ELF-1 (cell line): ENCODE measurements around the gene RANGAP1.

Experiments used
- DNase-seq: peaks from one replicate; pipeline ENCODE4 v3.0.0-alpha.2; 2016; ENCODE audit warnings: low read depth, low spot score

Gene RANGAP1, protein sequence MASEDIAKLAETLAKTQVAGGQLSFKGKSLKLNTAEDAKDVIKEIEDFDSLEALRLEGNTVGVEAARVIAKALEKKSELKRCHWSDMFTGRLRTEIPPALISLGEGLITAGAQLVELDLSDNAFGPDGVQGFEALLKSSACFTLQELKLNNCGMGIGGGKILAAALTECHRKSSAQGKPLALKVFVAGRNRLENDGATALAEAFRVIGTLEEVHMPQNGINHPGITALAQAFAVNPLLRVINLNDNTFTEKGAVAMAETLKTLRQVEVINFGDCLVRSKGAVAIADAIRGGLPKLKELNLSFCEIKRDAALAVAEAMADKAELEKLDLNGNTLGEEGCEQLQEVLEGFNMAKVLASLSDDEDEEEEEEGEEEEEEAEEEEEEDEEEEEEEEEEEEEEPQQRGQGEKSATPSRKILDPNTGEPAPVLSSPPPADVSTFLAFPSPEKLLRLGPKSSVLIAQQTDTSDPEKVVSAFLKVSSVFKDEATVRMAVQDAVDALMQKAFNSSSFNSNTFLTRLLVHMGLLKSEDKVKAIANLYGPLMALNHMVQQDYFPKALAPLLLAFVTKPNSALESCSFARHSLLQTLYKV

DNA sequence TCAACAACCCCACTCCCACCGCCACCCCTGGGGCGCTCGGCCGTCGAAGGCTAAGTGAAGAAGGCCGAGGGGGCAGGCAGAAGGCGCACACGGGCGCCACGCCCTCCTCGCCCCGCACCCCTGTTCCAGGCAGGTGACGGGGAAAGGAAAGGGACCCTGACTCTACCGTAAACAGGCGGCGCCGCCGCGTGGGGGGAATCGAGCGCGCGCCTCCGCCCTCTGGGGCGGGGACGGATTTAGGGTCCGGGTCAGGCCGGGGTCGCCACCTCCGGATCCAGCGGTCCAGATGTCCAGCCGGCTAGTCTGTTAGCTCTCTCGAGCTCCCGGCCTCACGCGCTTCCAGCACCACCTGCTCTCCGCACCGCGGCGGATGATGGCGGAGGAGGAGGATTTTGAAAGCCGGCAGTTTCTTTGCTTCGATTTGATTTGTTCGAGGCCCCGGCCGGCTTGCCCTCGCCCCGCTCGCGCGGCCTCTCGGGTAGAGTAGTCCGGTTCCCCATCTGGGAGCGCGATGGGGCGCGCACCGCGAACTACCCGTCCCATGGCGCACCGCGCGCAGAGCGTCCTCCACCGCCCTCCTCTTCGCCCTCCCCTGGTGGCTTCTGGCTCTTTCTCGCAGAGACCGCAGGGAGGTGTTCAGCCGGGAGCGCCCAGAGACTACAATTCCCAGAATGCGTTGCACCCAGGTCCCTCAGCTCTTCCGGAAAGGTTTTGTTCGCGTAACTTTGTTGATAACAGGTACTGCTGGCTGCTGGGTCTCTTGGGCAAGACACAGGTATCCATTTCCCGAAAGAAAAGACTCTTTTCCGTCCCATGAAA lies at the start of gene RANGAP1:
Gene RANGAP1, minus strand, starts transcription at position 368 of the 819 bp plus-strand sequence. CDS start 5,143 bp downstream, outside the sequence.
- peak; percentile 99 for DNase-seq

DNA sequence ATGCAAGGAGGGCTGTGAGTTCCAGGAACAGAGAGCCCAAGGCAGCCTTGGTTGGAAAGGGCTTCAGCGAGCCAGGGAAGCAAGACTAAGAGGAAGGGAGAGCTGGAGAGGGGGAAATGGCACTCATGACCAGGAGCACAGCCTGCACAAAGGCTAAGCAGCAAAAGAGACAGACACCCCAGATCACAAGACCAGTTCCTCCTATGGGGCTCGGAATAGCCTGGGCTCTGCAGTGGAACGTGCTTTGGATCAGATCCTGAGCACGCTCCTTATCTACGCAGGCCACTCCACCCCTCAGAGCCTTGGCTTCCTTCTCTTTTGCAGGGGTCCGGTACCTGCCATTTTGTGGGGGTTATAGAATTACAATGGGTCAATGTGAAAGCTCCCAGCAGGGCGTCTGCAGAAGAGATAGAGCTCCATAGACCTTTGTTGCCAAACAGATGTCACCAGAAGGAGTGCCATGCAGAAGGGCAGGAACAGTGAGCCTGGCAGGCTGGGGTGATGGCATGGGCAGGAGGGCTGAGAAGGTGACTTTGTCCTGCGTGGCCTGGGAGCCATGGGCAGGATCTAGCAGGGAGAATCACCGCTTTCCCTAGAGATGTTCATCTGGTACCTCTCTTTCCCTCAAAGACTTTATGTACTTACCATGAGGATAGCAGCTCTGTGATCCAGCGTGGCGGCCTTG lies 49.1 kb upstream of the RANGAP1 start:
- no peak for DNase-seq

DNA sequence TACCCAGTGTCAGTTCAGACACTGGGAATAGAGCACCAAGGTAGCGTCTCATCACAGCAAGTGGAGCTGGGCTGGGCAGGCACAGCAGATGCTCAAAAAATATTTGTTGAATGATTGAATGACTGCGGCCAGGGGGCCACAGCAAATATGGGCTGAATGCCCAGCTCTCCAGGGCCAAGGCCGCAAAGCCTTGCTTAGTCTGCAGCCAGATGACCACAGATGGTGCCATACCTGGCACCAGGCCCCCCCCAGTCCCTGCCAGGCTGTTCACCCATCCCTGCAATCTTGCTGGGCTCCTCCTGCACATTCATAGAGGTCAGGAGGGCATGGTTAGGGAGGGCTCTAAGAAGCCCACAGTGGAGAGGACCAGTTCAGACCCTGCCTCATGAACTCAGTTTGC lies 48.2 kb upstream of the RANGAP1 start:
- DNase-seq, result no peak

DNA sequence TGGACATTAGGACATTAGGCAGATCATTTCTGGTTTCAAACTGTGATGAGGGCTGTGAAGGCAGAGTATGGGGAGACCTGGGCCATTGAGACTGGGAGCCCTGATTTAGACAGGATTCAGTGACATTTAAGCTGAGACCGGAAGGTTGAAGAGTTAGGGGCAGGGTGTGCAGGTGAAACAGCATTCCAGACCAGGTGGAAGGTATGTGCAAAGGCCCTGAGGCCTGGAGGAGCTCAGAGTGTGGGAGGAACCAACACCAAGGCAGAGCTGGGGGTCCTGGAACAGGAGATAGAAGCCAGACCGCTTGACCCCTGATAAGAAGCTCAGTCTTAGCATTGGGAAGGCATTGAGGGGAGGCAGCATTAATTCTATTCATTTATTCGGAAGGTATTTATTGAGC lies 47.8 kb upstream of the RANGAP1 start:
- DNase-seq, result peak; percentile 19

DNA sequence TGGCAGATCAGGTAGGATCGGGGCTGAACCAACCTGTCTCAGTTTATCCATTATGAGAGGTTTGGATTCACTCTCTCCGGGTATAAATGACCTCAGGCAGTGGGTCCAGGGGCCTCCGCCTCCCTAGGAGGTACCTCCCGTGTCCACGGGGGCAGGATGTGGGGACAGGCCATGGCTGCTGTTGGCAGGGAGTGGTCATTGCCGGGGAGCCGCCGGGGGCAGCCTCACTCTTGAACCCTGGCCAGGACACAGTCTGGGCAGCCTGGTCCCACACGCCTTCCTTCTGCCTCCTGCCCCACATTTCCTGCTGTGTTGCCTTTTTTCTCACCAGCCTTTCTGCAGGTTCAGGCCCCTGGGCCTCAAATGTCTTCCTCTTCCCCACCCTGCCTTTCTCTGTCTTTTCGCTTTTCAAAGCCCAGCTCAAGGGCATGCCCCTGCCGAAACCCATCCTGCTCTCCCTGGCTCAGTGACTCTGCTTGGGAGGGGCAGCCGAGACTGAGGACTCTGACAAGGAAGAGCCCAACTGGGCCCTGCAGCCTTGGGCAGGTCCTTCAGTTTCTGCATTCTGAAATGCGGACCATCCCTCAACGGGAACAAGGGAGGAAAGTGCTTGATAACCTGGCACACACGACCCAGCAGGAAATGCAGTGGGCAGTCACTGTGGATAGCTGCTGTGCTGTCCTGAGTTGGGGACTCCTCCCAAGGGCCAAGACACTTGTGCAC lies 46.4 kb upstream of the RANGAP1 start:
- no peak for DNase-seq

DNA sequence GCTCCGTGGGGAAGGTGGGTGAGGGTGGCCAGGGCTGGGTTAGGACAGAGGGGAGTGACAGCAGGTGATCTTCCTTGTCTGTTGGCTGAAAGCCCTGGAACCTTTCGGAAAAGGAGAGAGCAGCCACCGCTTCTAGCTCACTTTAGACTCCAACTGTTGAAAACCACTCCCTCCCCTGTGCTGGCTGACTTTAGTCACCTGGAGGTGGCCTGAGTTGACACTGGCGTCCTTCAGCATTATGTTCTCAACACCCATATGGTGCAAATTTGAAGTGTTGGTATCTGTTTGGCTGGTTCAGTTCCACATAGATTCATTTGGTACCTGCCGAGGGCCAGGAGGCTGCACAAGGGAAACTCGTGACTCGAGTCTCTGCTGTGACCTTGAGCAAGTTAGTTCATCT lies 44.2 kb upstream of the RANGAP1 start:
- DNase-seq, result no peak

DNA sequence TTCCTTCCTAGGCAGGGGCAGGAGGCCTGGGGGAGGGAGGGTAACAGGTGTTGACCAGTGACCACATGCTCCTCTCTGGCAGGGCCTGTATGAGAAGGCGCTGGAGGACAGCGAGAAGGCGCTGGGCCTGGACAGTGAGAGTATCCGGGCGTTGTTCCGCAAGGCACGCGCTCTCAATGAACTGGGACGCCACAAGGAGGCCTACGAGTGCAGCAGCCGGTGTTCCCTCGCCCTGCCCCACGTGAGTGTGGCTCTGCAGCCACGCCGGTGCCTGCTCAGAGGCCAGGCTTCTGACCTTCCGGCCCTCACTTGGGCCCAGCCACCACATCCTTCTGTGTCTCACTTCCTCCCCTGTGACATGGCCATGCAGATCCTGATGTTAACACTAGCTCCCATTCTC lies 41.1 kb upstream of the RANGAP1 start:
- no peak for DNase-seq

DNA sequence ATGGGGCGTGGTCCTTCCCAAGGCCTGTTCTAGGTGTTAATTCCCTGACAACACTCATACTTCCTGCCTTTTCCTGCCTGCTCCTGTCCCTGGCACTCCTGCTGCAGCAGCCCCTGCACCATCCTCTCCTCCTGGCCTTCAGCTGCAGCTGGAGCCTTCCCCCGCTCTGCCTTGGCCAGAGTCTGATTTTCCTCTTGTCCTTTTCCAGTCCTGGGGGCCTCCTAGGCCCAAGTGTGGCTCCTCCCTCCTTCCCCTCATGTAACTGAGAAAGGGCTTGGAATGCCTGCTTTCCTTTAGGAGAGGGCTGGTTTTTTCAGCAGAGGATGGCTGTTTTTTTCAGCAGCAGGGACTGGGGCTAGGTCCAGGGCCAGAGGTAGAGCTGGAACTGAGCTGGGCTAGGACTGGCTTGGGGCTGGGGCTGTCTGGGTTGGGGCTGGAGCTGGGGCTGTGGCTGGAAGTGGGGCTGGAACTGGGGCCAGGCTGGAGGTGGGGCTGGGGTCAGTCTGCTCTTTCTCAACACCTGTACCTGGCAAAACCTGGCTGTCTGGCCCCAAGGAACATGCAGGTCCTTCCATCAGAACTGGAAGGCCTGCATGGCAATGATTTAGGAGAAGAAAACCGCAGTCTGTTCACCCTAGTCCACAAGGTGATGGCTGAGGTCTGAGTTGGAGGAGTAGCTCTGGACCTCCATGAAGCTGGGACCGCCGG lies 39.0 kb upstream of the RANGAP1 start:
- DNase-seq, result no peak

DNA sequence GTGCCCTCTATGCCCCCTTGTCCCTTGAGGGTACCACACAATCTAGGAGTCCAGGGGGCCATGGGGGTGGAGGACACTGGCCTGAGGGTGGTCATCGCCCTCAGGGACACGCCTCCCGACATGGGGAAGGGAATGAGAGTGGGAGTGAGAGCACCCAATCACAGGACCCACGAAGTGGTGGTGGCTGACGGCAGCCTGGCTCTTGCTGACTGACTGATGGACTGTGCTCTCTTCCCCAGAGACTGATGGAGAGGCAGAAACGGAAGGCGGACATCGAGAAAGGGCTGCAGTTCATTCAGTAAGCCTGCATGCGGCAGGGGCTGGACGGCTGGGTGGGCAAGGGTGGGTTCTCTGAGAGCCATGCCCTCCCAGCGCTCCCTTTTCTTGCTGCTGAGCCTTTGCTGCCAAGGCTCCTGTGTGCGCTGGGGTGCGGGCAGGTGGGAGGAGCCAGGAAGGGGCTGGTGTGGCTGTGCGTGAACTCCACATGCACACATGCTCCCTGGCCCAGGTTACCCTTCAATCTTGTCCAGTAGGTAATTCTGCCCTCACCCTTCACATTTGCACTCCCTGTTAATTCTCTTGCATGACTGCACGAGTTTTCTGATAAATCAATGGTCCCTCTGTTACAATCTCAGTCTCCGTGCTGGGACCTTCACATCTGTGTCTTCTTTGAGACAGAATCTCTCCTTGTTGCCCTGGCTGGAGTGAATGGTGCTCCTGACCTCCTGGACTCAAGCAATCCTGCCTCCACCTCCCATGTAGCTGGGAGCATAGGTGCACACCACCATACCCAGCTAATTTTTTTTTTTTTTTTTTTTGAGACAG lies 34.6 kb upstream of the RANGAP1 start:
- no peak for DNase-seq

DNA sequence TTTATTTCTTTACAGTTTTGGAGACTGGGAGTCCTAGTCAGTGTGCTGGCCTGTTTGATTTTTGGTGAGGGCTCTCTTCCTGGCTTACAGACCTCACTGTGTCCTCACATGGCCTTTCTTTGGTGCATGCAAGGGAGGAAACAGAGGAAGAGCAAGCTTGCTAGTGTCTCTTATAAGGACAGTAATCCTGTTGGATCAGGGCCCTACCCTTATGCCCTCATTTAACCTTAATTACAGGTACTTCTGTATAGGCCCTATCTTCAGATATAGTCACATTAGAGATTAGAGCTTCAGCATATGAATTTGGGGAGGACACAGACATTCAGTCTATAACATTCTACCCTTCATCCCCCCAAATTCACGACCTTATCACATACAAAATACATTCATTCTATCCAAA lies 29.6 kb upstream of the RANGAP1 start:
- DNase-seq, result no peak

DNA sequence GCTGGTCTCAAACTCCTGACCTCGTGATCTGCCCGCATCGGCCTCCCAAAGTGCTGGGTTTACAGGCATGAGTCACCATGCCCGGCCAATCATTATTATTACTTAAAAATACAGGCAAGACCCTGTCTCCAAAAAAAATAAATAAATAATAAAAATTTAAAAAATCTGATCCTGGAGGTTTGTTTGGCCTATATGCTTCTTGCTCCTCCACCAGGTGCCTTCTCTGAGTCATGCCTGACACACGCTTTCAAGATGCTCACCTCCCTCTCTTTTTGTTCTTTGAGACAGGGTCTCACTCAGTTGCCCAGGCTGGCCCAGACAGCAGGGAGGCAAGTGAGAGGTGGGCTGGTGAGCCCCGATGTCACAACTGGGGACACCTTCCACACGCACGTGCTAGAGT lies 28.8 kb upstream of the RANGAP1 start:
- DNase-seq, result no peak

DNA sequence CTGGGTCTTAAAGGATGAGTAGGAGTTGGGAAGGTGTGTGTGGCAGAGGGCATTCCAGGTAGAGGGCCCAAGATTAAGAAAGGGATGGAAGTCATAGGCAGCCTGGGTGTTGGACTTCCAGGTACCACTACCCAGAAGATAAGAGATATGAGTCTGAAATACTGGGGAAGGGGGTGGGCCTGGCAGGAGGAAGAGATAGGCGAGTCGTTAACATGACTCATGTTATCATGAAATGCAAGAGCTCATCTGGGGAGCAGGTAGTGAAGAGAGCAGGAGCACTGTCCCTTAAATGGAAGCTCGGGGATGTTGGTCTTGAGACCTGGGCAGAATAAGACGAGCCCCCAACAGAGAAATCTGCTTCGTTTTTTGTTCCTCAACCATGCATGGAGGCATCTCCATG lies 25.5 kb upstream of the RANGAP1 start:
- no peak for DNase-seq

DNA sequence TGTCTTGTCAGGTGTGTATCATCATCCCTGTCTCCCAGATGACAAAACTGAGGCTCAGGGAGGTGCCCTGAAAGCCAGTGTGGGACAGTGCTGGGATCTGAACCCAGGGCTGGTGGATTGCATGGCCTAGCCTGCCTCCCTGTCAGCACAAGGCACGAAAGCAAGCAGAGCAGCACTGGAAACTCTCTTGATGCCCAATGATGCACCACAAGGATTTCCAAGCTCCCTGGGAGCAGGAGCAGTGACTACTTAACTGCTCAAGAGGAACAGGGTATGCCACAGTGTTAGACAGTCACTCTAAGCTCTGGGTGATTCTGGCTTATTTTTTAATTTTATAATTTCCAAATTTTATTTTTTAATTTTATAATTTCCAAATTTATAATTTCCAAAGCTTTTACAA lies 24.3 kb upstream of the RANGAP1 start:
- no peak for DNase-seq

DNA sequence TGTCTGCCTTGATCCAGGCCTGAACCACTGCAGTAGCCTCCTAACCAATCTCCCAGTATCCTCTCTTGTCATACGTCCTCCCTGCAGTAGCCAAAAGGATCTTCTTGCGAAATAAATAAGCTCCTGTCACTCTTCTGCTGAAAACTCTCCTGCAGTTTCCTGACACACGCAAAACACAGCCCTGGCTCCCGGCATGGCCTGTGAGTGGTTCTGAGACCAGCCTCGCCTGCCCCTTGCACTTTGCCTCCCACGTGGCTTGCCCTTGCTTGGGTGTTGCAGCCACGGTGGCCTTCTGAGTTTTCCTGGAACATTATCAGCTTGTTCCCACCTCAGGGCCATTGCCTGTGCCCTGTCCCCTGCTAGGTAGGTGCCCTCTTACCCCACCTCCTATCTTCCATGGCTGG lies 22.6 kb upstream of the RANGAP1 start:
- no peak for DNase-seq

DNA sequence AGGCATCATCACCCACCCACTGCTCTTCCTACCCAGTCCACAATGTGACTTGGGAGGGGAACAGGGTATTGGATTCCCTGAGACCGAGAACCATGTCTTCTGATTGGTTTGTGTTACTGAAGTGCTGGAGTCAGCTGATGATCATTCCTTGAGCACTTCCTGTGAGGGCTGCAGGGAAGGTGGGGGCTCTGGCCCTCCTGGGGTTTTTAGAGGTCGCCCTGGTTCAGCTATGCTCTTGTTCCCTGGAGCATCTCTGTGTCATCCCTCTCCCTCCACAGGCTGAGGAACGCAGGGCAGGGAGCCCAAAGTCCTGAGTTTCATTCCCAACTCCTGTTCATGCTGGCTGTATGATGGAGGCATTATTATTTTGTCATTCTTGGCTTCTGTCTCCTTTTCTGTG lies 22.1 kb upstream of the RANGAP1 start:
- no peak for DNase-seq

DNA sequence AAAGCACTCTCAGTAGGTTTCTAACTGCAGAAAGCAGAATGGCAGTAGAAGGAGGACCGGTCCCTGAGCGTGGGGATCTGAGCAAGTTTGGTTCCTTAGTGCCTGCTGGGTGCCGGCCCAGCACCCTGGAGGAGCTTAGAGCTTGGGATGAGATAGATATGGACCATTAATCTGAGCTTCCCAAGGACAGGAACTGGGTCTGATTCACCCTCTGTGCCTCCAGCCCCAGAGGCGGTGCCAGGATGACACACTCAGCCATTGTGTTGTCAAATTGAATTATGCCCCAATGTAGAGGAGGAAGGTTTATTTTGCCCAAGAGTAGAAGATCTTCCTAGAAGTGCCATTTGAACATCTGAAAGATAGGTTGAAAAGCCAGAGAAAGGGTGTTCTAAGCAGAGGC lies 19.7 kb upstream of the RANGAP1 start:
- no peak for DNase-seq

DNA sequence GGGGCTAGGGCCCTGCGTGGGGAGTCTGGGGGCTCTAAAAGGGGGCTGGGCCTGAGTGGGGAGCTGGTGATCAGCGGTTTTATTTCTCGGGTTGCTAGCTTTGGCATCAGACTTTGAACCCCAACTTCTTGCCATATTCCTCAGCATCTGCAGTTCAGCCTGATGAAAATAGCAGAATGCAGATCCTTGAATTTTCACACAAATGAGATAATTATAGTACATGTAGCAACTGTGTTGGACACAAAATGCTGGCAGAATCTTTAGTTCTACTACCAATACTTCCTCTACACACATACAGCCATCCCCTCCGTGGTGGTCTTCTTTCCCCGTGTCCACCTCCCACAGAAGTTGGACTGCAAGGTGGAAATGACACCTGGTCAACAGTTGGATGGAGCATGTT lies 16.8 kb upstream of the RANGAP1 start:
- DNase-seq, result no peak

DNA sequence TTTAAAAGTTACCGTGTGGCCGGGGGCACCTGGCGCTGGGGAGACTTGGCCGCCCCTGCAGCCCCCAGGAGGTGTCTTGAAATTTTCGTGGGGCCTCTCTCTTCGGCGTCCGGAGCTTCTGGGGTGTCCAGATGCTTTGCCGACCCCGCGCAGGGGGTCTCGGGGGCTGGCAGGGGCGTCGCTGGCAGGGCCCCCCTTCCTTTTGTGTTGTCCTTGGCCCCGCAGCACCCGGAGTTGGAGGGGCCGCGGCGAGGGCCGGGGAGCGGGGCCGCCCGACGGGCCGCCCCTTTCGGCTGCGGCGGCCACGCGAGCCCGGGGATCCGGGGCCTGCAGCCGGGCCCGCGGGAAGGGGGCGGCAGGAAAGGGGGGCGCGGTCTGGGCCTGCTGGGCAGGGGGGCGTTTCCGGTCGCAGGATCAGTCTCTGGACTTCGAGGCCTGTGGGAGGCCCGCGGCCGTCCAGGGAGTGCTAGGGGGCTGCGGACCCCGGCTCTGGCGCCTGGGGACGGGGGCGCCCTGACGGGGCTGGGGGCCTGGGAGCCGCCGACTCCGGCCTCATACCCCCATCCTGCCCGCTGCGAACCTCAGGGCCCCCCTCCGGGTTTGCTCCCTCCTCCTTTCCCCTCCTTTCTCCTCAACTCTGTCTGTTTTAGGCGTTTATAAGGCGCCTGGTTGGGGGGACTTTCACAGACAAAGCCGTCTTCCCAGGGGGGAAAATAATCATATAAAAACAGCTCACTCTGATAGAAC lies 16.2 kb upstream of the RANGAP1 start:
- DNase-seq, result no peak
